ENCODE data around the gene SLC19A2. TPM values are rescaled to one million over a fixed set of nuclear protein-coding genes. Genes with fewer than 3 reads are reported as not detected.

SLC19A2 gene
- total and polyA plus RNA-seq, 8 donors: 12.0 to 16.1 (median 13.9) TPM

DNA sequence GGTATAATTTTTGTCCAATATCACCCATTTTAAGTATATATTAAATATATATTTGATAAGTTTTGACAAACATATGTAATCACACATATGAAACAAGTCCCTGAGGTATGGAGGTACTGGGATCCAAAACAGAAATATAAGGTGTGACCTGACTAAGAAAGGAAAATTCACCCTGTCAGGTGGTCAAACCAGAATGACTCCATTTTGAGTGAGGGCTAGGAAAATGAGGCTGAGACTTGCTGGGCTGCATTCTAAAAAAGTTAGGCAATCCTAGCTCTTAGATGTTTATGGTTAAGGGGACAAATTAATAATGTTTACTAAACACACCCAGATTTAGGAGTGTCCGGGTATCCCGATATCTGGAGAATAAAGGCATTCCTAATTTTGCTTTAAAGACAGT, 11.6 kb upstream of the SLC19A2 start:
- Histone ChIP-seq H3K4me3 (no peak overlapping the region), H3K36me3 (no peaks in the 10 kb centered on the region), H3K27ac (no peak overlapping the region), H3K27me3 (no peaks in the 10 kb centered on the region), H3K4me1 (no peaks in the 10 kb centered on the region), H3K9me3 (no peaks in the 10 kb centered on the region)
- intact Hi-C loops (cut with DNase I): no loop called here
- TF ChIP-seq, protein P1, sequence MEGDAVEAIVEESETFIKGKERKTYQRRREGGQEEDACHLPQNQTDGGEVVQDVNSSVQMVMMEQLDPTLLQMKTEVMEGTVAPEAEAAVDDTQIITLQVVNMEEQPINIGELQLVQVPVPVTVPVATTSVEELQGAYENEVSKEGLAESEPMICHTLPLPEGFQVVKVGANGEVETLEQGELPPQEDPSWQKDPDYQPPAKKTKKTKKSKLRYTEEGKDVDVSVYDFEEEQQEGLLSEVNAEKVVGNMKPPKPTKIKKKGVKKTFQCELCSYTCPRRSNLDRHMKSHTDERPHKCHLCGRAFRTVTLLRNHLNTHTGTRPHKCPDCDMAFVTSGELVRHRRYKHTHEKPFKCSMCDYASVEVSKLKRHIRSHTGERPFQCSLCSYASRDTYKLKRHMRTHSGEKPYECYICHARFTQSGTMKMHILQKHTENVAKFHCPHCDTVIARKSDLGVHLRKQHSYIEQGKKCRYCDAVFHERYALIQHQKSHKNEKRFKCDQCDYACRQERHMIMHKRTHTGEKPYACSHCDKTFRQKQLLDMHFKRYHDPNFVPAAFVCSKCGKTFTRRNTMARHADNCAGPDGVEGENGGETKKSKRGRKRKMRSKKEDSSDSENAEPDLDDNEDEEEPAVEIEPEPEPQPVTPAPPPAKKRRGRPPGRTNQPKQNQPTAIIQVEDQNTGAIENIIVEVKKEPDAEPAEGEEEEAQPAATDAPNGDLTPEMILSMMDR (IDR thresholded peaks at IDR 0.05): no peak
- ATAC-seq (no peak), DNase-seq (no peak)

DNA sequence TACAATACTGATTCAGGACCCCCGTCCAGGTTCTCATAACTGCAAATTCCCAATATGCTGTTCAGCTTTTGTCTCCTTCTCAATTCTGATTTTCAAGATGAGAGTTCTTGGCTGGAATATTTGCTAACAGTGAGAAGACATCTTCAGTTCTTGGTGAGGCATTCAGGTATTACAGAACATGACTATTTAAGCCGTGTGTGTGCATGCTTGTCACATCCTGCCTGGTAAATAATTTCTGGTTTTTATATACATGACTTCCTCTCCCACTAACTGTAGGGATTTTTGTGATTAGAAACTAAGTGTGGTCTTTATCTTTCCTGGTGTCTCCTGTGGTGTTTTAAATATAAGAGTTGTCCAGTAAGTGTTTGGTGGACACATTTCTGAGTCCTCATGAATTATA, 10.2 kb upstream of the SLC19A2 start:
- H3K36me3 ChIP-seq: no peaks in the 10 kb centered on the region
- intact Hi-C loops (cut with DNase I): no loop called here
- no peaks in the 10 kb centered on the region for H3K4me1 ChIP-seq
- no peaks in the 10 kb centered on the region for H3K27me3 ChIP-seq
- TF ChIP-seq, protein P1 (IDR thresholded peaks at IDR 0.05): no peak
- no peak overlapping the region for H3K4me3 ChIP-seq
- H3K9me3 ChIP-seq: no peaks in the 10 kb centered on the region
- ATAC-seq: no peak
- no peak for DNase-seq
- H3K27ac ChIP-seq: no peak overlapping the region

DNA sequence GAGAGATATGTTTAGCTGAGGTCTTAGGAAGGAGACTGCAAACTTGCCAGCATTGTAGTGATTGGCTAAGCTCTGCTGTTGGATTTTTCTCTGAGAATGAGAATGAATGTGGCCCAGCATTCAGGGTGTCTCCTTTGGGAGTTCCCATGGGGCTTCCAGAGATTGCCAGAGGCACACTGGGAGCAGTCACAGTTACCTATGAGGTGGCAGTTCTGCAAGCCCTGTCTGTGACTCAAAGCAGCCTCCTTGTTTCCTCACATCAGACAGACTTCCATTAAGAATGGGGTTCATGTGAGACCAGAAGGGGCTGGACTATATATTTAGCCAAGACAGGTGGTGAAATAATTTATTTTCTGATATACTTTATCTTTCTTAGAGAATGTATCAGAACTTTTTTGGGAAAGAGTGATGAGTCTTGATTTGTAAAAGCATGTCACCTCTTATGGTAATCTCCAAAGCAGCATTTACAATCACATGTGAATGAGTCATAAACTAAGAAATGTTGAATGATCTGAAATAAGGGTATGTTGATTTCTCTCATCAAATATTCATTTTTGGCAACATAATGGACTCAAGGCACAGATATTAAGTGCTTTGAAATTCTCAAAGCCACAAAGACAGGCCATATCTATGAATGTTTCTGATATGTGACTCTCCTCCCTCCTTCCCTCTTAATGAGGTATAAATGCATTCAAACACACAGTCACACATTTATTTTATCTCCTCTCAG, 9.5 kb upstream of the SLC19A2 start:
- H3K36me3 ChIP-seq: no peaks in the 10 kb centered on the region
- no peaks in the 10 kb centered on the region for H3K27me3 ChIP-seq
- no peak overlapping the region for H3K4me3 ChIP-seq
- H3K4me1 ChIP-seq: no peaks in the 10 kb centered on the region
- intact Hi-C loops (cut with DNase I): no loop called here
- no peak for ATAC-seq
- TF ChIP-seq, protein P1 (IDR thresholded peaks at IDR 0.05): no peak
- no peak for DNase-seq
- H3K27ac ChIP-seq: no peak overlapping the region
- H3K9me3 ChIP-seq: no peaks in the 10 kb centered on the region

DNA sequence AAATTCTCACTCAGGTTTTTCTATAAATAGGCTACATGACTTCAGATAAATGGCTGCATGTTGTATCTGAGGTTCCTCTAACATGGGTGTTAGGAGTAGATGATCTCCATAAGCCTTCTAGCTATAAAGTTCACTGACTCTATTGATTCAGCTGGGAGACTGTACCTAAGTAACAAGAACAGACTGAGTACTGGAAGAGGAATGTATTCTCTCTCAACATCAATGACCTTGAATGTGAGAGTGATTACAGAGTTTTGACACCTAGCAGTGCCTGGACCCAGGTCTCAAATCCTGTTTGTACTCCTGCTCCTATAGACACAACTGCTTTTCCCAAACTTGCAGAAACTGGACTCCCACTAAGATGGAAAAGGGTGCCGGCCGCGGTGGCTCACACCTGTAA, 8.6 kb upstream of the SLC19A2 start:
- Histone ChIP-seq H3K36me3 (no peaks in the 10 kb centered on the region), H3K4me3 (no peak overlapping the region), H3K27ac (no peak overlapping the region), H3K27me3 (no peaks in the 10 kb centered on the region), H3K4me1 (no peaks in the 10 kb centered on the region), H3K9me3 (no peaks in the 10 kb centered on the region)
- no peak for DNase-seq
- intact Hi-C loops (cut with DNase I): no loop called here
- ATAC-seq: no peak
- TF ChIP-seq, protein P1 (IDR thresholded peaks at IDR 0.05): no peak

DNA sequence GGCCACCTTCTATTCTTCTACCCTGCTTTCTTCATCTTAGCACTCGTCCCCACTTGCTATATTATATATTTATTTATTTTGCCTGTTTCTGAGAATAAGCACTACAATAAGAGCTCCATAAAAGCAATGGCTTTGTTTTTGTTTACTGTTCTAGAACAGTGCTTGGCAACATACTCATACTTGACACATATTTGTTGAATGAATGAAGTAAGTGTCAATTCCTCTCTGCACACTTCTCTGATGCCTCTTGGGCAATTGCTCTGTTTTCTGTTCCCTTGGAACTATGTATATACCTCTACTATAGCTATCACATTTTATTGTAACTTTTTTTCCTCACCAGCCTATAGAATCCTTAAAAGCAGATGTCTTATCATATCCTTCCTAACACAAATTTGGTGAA, 7.5 kb upstream of the SLC19A2 start:
- ATAC-seq: no peak
- Histone ChIP-seq H3K4me3 (no peak overlapping the region), H3K4me1 (peaks cover 0 to 4% of the 10 kb centered on the region in 2 donors), H3K27me3 (no peaks in the 10 kb centered on the region), H3K9me3 (no peaks in the 10 kb centered on the region), H3K27ac (no peak overlapping the region), H3K36me3 (no peaks in the 10 kb centered on the region)
- no peak for DNase-seq
- intact Hi-C loops (cut with DNase I): no loop called here
- TF ChIP-seq, protein P1 (IDR thresholded peaks at IDR 0.05): no peak
